OCI-LY1 (cell line): ENCODE results near the gene MERTK.

Experiments used
- H2AFZ ChIP-seq: fragments of 200-600 bp; sonication (generic), shearing (Covaris generic); 2 replicates; pipeline ENCODE4 v1.6.0; 2014; ENCODE audit warnings: antibody characterized with exemption, mild to moderate bottlenecking, low read length
- H3F3A ChIP-seq: fragments of 200-600 bp; sonication (generic), shearing (Covaris generic); 2 replicates; pipeline ENCODE4 v1.6.0; 2014; ENCODE audit warnings: mild to moderate bottlenecking, antibody characterized with exemption, low read length, moderate library complexity; ENCODE audit not compliant: insufficient read depth
- H3K27ac ChIP-seq: fragments of 200-600 bp; sonication (generic); 2 replicates; pipeline ENCODE4 v1.5.1; 2014; ENCODE audit warnings: low read length, mixed run types, mild to moderate bottlenecking, low read depth; ENCODE audit not compliant: poor library complexity, severe bottlenecking
- H3K27me3 ChIP-seq: fragments of 200-600 bp; sonication (generic); 2 replicates; pipeline ENCODE4 v1.6.0; 2014; ENCODE audit warnings: antibody characterized with exemption, mild to moderate bottlenecking, low read length, moderate library complexity; ENCODE audit not compliant: insufficient read depth
- H3K36me3 ChIP-seq: fragments of 200-600 bp; sonication (generic); 2 replicates; pipeline ENCODE4 v1.6.1; 2014; ENCODE audit warnings: mild to moderate bottlenecking, antibody characterized with exemption, low read length, moderate library complexity, mixed read lengths; ENCODE audit not compliant: insufficient read depth
- H3K4me1 ChIP-seq: fragments of 200-600 bp; sonication (generic); 2 replicates; pipeline ENCODE4 v1.5.1; 2014; ENCODE audit warnings: mild to moderate bottlenecking, low read length, moderate library complexity; ENCODE audit not compliant: insufficient read depth, severe bottlenecking
- H3K4me2 ChIP-seq: fragments of 200-600 bp; sonication (generic), shearing (Covaris generic); 2 replicates; pipeline ENCODE4 v1.6.1; 2014; ENCODE audit warnings: low read length
- H3K4me3 ChIP-seq: fragments of 200-600 bp; sonication (generic); 2 replicates; pipeline ENCODE4 v1.5.1; 2014; ENCODE audit warnings: low read length, low read depth, mild to moderate bottlenecking, mixed read lengths; ENCODE audit not compliant: poor library complexity, severe bottlenecking
- H3K79me2 ChIP-seq: fragments of 200-600 bp; shearing (Covaris generic); 2 replicates; pipeline ENCODE4 v1.6.1; 2016; ENCODE audit warnings: mixed run types, low read length, mixed read lengths; ENCODE audit not compliant: insufficient read depth
- H3K9ac ChIP-seq: fragments of 200-600 bp; sonication (generic), shearing (Covaris generic); 2 replicates; pipeline ENCODE4 v1.6.1; 2014; ENCODE audit warnings: mild to moderate bottlenecking, low read length, mixed read lengths
- H3K9me2 ChIP-seq: fragments of 200-600 bp; sonication (generic), shearing (Covaris generic); 2 replicates; pipeline ENCODE4 v1.6.1; 2014; ENCODE audit warnings: low read depth, mild to moderate bottlenecking, low read length, mixed read lengths
- H3K9me3 ChIP-seq: fragments of 200-600 bp; shearing (Covaris generic); 2 replicates; pipeline ENCODE4 v1.6.1; 2014; ENCODE audit warnings: low read length, mixed read lengths
- H4K20me1 ChIP-seq: fragments of 200-600 bp; sonication (generic), shearing (Covaris generic); 2 replicates; pipeline ENCODE4 v1.6.0; 2016; ENCODE audit warnings: mild to moderate bottlenecking, low read length; ENCODE audit not compliant: insufficient read depth
- CTCF ChIP-seq: fragments of 200-600 bp; sonication (generic), shearing (Covaris generic); IDR thresholded peaks from 2 replicates; pipeline ENCODE4 v1.5.1; 2017; ENCODE audit warnings: mild to moderate bottlenecking, antibody characterized with exemption, low read length, moderate library complexity, mixed read lengths
- EZH2 ChIP-seq: fragments of 200-600 bp; sonication (generic), shearing (Covaris generic); IDR thresholded peaks from 2 replicates; pipeline ENCODE4 v1.8.0; 2017; ENCODE audit warnings: borderline replicate concordance, mixed run types, mild to moderate bottlenecking, antibody characterized with exemption, low read length, moderate library complexity, mixed read lengths

Gene MERTK

GRCh38 chr2:111947219-111947618 is 48.8 kb downstream of the MERTK start:
- H3K9me2 ChIP-seq = no peaks in the 10 kb centered on the region
- H2AFZ ChIP-seq = no peak overlapping the region
- no peak overlapping the region for H3K9ac ChIP-seq
- H3K4me2 ChIP-seq = no peak overlapping the region
- no peaks in the 10 kb centered on the region for H3K36me3 ChIP-seq
- no peaks in the 10 kb centered on the region for H4K20me1 ChIP-seq
- H3K27ac ChIP-seq = no peak overlapping the region
- H3K27me3 ChIP-seq = no peaks in the 10 kb centered on the region; the same call in 1 of the 2 replicates
- H3K4me1 ChIP-seq = no peaks in the 10 kb centered on the region
- no peak overlapping the region for H3K4me3 ChIP-seq
- TF ChIP-seq CTCF (no peak), EZH2 (no peak)
- no peaks in the 10 kb centered on the region for H3F3A ChIP-seq
- no peaks in the 10 kb centered on the region for H3K79me2 ChIP-seq
- H3K9me3 ChIP-seq = no peaks in the 10 kb centered on the region

- Histone ChIP-seq H3K4me2 (no peak overlapping the region), H3K27ac (no peak overlapping the region), H3K4me1 (no peaks in the 10 kb centered on the region), H3K36me3 (no peaks in the 10 kb centered on the region), H3K9me3 (no peaks in the 10 kb centered on the region), H3F3A (no peaks in the 10 kb centered on the region), H3K9ac (no peak overlapping the region), H4K20me1 (no peaks in the 10 kb centered on the region), H3K79me2 (no peaks in the 10 kb centered on the region), H3K27me3 (no peaks in the 10 kb centered on the region; the same call in 1 of the 2 replicates), H3K4me3 (no peak overlapping the region), H2AFZ (no peak overlapping the region), H3K9me2 (no peaks in the 10 kb centered on the region)
- no peak for TF ChIP-seq EZH2
- no peak for TF ChIP-seq CTCF
Measured at GRCh38 chr2:111948832-111949231, 50.4 kb downstream of the MERTK start.

- Histone ChIP-seq H3K9me2 (no peaks in the 10 kb centered on the region), H3K36me3 (no peaks in the 10 kb centered on the region)
Measured at GRCh38 chr2:111950236-111950635, 51.8 kb downstream of the MERTK start.

More at GRCh38 chr2:111950236-111950635, 51.8 kb downstream of the MERTK start:
- Histone ChIP-seq H3K27me3 (no peaks in the 10 kb centered on the region; the same call in 1 of the 2 replicates), H3K4me2 (no peak overlapping the region), H3K9ac (no peak overlapping the region), H3K27ac (no peak overlapping the region), H4K20me1 (no peaks in the 10 kb centered on the region), H3F3A (no peaks in the 10 kb centered on the region), H3K4me3 (no peak overlapping the region), H3K79me2 (no peaks in the 10 kb centered on the region), H2AFZ (no peak overlapping the region), H3K4me1 (no peaks in the 10 kb centered on the region), H3K9me3 (no peaks in the 10 kb centered on the region)
- TF ChIP-seq EZH2 (no peak), CTCF (no peak)
